ENCODE measurements around the gene CACNA1B. TPM values are rescaled to one million over a fixed set of nuclear protein-coding genes. Genes with fewer than 3 reads are reported as not detected.

Gene CACNA1B
- total and polyA plus RNA-seq, 2 of the 4 experiments (the other 2 are of a cell fraction) = 0.02 TPM; not detected in 1

DNA sequence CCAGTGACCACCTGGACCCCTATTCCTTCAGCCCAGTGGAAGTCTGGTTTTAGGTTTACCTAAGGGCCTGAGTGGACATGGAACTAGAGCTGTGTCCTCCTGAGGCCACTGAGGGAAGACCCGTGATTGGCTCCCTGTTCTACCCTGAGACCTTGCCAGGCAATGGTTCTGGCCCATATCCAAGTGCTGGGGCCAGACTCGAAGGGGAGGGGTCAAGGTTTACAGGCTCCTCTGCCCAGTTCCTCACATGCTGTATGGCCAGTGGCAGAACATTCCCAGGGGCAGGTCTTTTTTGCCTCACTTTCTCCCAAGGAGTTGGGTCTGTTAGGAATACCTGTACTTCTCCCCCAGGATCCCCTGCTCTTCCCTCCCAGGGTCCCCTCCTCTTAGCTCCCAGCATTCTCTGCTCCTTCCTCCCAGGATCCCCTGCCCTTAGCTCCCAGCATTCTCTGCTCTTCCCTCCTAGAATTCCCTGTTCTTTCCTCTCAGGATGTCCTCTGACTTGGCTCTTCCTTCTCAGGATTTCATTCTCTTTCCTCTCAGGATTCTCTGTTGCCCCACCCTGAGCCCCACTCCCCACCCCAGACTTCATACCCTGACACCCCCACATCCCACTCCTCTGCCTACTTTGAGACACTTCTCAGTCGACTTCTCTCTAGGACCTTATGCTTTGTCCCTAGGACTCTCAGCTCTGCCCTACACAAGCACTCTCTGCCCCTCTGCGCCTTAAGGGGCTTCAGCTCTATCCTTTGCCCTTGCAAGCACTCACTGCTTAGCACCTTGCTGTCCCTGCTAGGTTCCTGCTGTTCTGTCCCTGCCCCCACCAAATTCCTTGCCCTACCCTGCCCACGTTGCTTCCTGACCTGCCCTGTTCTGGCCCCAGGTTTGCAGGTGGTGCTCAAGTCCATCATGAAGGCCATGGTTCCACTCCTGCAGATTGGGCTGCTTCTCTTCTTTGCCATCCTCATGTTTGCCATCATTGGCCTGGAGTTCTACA lies 36.5 kb downstream of the CACNA1B start:
- H3K18ac ChIP-seq (ENCODE audit: low read depth, low read length) = no peak overlapping the region
- H3K4me1 ChIP-seq (ENCODE audit: control insufficient read depth, insufficient read depth, low read length) = no peaks in the 10 kb centered on the region
- dilution Hi-C loops (cut with HindIII; ENCODE audit: low sequenced_read_pairs, unreplicated experiment) = no loop called here
- WGBS, 2 experiments (ENCODE audit: extremely low coverage in 2 of 2, insufficient read length in 1 of 2) = 20% methylated on average over 3 of the region's 5 CpGs; no CpG with 5 or more reads in 1 of the 2 experiments
- no peaks in the 10 kb centered on the region for H3K27me3 ChIP-seq (ENCODE audit: control insufficient read depth, insufficient read depth, low read length)
- H2AFZ ChIP-seq (replicated peaks; ENCODE audit: low read length, poor library complexity) = no peak overlapping the region
- no peak overlapping the region for H3K4me2 ChIP-seq (ENCODE audit: low read depth, low read length)
- intact Hi-C loops (cut with micrococcal nuclease) = no loop called here
- no peak overlapping the region for H3K23ac ChIP-seq (ENCODE audit: low read depth, low read length)
- no peak overlapping the region for H2BK120ac ChIP-seq (ENCODE audit: low read depth, low read length)
- no peak overlapping the region for H2BK20ac ChIP-seq (ENCODE audit: low read depth, low read length)
- POLR2A ChIA-PET (ENCODE audit: unreplicated experiment) = no interaction called here
- no peak overlapping the region for H2AK5ac ChIP-seq (ENCODE audit: low read depth, low read length)
- H3K9me1 ChIP-seq (ENCODE audit: insufficient read depth, low read length) = no peaks in the 10 kb centered on the region
- H2BK15ac ChIP-seq (ENCODE audit: low read depth, low read length) = no peak overlapping the region
- H2AK9ac ChIP-seq (replicated peaks; ENCODE audit: low read depth, low read length, poor library complexity) = no peak overlapping the region
- no peak overlapping the region for H3K4me3 ChIP-seq (ENCODE audit: insufficient read depth, low read depth, low read length)
- in situ Hi-C loops (cut with MboI; ENCODE audit: low sequenced_read_pairs) = no loop called here
- H3K9ac ChIP-seq (ENCODE audit: low read depth, low read length) = no peak overlapping the region
- BruUV-seq (replicated peaks) = no TSS peak
- H3K14ac ChIP-seq (replicated peaks; ENCODE audit: low read depth, low read length) = no peak overlapping the region
- H3K56ac ChIP-seq (ENCODE audit: extremely low read depth, insufficient read depth, low read length) = no peak overlapping the region
- H3K27ac ChIP-seq (ENCODE audit: insufficient read depth, low read length) = no peak overlapping the region
- TF ChIP-seq MXI1 (IDR thresholded peaks at IDR 0.05; ENCODE audit: borderline replicate concordance, low read depth, low read length) (no peak), RFX5 (IDR thresholded peaks at IDR 0.05; ENCODE audit: low read depth, low read length) (no peak), MAZ (IDR thresholded peaks at IDR 0.05; ENCODE audit: borderline replicate concordance, low read depth, low read length) (no peak), POLR2A (IDR thresholded peaks at IDR 0.05; ENCODE audit: low read depth, low read length) (no peak), SMC3 (IDR thresholded peaks at IDR 0.05; ENCODE audit: low read depth, low read length) (no peak), MAFK (IDR thresholded peaks at IDR 0.05; ENCODE audit: low read depth, low read length) (no peak), NFE2L2 (IDR thresholded peaks at IDR 0.05; ENCODE audit: low read depth, low read length) (no peak), FOS (IDR thresholded peaks at IDR 0.05; ENCODE audit: low read depth, low read length) (no peak), USF2 (IDR thresholded peaks at IDR 0.05; ENCODE audit: low read depth, low read length) (no peak), CEBPB (IDR thresholded peaks at IDR 0.05; ENCODE audit: low read depth, low read length) (no peak), CTCF (conservative IDR thresholded peaks at IDR 0.05; ENCODE audit: low read depth, low read length) (no peak), RAD21 (IDR thresholded peaks at IDR 0.05; ENCODE audit: low read length) (no peak), RCOR1 (IDR thresholded peaks at IDR 0.05; ENCODE audit: insufficient replicate concordance, low read length) (no peak), CHD1 (IDR thresholded peaks at IDR 0.05; ENCODE audit: low read depth, low read length) (no peak)
- TF ChIP-seq, protein P1, sequence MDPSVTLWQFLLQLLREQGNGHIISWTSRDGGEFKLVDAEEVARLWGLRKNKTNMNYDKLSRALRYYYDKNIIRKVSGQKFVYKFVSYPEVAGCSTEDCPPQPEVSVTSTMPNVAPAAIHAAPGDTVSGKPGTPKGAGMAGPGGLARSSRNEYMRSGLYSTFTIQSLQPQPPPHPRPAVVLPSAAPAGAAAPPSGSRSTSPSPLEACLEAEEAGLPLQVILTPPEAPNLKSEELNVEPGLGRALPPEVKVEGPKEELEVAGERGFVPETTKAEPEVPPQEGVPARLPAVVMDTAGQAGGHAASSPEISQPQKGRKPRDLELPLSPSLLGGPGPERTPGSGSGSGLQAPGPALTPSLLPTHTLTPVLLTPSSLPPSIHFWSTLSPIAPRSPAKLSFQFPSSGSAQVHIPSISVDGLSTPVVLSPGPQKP (IDR thresholded peaks at IDR 0.05; ENCODE audit: borderline replicate concordance, low read depth, low read length) = no peak
- H3K79me1 ChIP-seq (ENCODE audit: low read depth in 1 of 2, low read length in 2 of 2) = no peaks in the 10 kb centered on the region
- H4K20me1 ChIP-seq (ENCODE audit: insufficient read depth, low read length) = no peaks in the 10 kb centered on the region
- peaks cover 55% of the 10 kb centered on the region for H3K9me3 ChIP-seq (ENCODE audit: control insufficient read depth, insufficient read depth, low read length)
- no peak overlapping the region for H4K5ac ChIP-seq (ENCODE audit: low read depth, low read length)
- no peak overlapping the region for H2BK5ac ChIP-seq (ENCODE audit: low read depth, low read length, poor library complexity, severe bottlenecking)
- H3K4ac ChIP-seq (ENCODE audit: low read depth, low read length) = no peak overlapping the region
- no peaks in the 10 kb centered on the region for H3K36me3 ChIP-seq (ENCODE audit: control insufficient read depth, insufficient read depth, low read length)
- CTCF ChIA-PET = no interaction called here
- no peak for ATAC-seq (ENCODE audit: low read depth)
- H4K91ac ChIP-seq (ENCODE audit: insufficient read depth, low read depth, low read length) = no peak overlapping the region
- H4K8ac ChIP-seq (ENCODE audit: low read depth in 2 of 2, low read length in 2 of 2) = no peak overlapping the region
- DNase-seq = no peak

All from IMR-90 (cell line).